ENCODE results near the gene MECR. TPM values are rescaled to one million over a fixed set of nuclear protein-coding genes. Genes with fewer than 3 reads are reported as not detected.

Gene MECR
- total and polyA plus RNA-seq, 8 donors, result 8.9 to 47.8 (median 17.8) TPM

- H3K27ac ChIP-seq, result peak overlapping the region in 2 of 5 donors; percentile 6 to 38
- intact Hi-C loops (cut with DNase I; ENCODE audit: low total_unique reads), result no loop called here
- H3K9me3 ChIP-seq, result no peaks in the 10 kb centered on the region
- TF ChIP-seq CTCF (IDR thresholded peaks at IDR 0.05) (no peak), POLR2AphosphoS5 (IDR thresholded peaks at IDR 0.05) (no peak)
- no peaks in the 10 kb centered on the region for H3K27me3 ChIP-seq
- peaks cover 13 to 70% (median 42%) of the 10 kb centered on the region in 4 donors for H3K4me1 ChIP-seq
- no peak overlapping the region for H3K4me3 ChIP-seq
- no peak for DNase-seq
- WGBS, 5 donors, result 75 to 79% (median 77%) methylated on average over 9 of the region's 9 CpGs
- peaks cover 49 to 77% (median 69%) of the 10 kb centered on the region in 4 donors for H3K36me3 ChIP-seq
Observed at GRCh38 chr1:29162476-29163138, 68.1 kb downstream of the MECR start.

GRCh38 chr1:29162025-29162424, 68.7 kb downstream of the MECR start:
- intact Hi-C loops (cut with DNase I; ENCODE audit: low total_unique reads), result no loop called here
- Histone ChIP-seq H3K9me3 (no peaks in the 10 kb centered on the region), H3K27me3 (no peaks in the 10 kb centered on the region), H3K27ac (peak overlapping the region in 2 of 5 donors; percentile 6 to 38), H3K4me3 (no peak overlapping the region), H3K4me1 (peaks cover 18 to 71% (median 43%) of the 10 kb centered on the region in 4 donors), H3K36me3 (peaks cover 43 to 77% (median 69%) of the 10 kb centered on the region in 4 donors)
- TF ChIP-seq EP300 (IDR thresholded peaks at IDR 0.05) (no peak), POLR2AphosphoS5 (IDR thresholded peaks at IDR 0.05) (no peak), CTCF (IDR thresholded peaks at IDR 0.05) (no peak), POLR2A (IDR thresholded peaks at IDR 0.05) (no peak)
- no peak for DNase-seq
- 48 to 58% (median 48%) methylated on average over 4 of the region's 4 CpGs for WGBS, 5 donors

- H3K4me1 ChIP-seq, result peaks cover 29 to 70% (median 49%) of the 10 kb centered on the region in 4 donors
- no peak overlapping the region for H3K27ac ChIP-seq
- intact Hi-C loops (cut with DNase I; ENCODE audit: low total_unique reads), result no loop called here
- H3K9me3 ChIP-seq, result no peaks in the 10 kb centered on the region
- no peak for DNase-seq
- H3K36me3 ChIP-seq, result peaks cover 28 to 77% (median 65%) of the 10 kb centered on the region in 4 donors
- no peak overlapping the region for H3K4me3 ChIP-seq
- 60 to 83% (median 77%) methylated on average over 3 of the region's 3 CpGs for WGBS, 5 donors
- no peaks in the 10 kb centered on the region for H3K27me3 ChIP-seq
- TF ChIP-seq POLR2AphosphoS5 (IDR thresholded peaks at IDR 0.05) (no peak), CTCF (IDR thresholded peaks at IDR 0.05) (no peak), POLR2A (IDR thresholded peaks at IDR 0.05) (no peak), EP300 (IDR thresholded peaks at IDR 0.05) (no peak)
Observed at GRCh38 chr1:29159773-29160172, 71.0 kb downstream of the MECR start.

GRCh38 chr1:29157269-29157601, 73.5 kb downstream of the MECR start:
- Histone ChIP-seq H3K9me3 (no peaks in the 10 kb centered on the region), H3K4me1 (peaks cover 18 to 58% (median 36%) of the 10 kb centered on the region in 4 donors), H3K36me3 (peaks cover 48 to 85% (median 80%) of the 10 kb centered on the region in 4 donors), H3K4me3 (no peak overlapping the region), H3K27me3 (no peaks in the 10 kb centered on the region), H3K27ac (peak overlapping the region in 3 of 5 donors; percentile 41 to 73 (median 71))
- TF ChIP-seq CTCF (IDR thresholded peaks at IDR 0.05), result no peak
- no peak for TF ChIP-seq EP300 (IDR thresholded peaks at IDR 0.05)
- TF ChIP-seq POLR2AphosphoS5 (IDR thresholded peaks at IDR 0.05), result no peak
- no peak for TF ChIP-seq POLR2A (IDR thresholded peaks at IDR 0.05)
- intact Hi-C loops (cut with DNase I; ENCODE audit: low total_unique reads), result no loop called here
- no peak for DNase-seq
- WGBS, 5 donors, result 60 to 77% (median 69%) methylated on average over 3 of the region's 3 CpGs
